Hypothalamus (tissue), 51 donors: ENCODE measurements around the gene EPB41L2.
A peak's percentile ranks its signal among the peaks of the same experiment; 100 is the strongest.

Source experiments
- DNase-seq, 51 donors: peaks; one replicate each; lab custom pipeline; 2025; lab: John Stamatoyannopoulos, UW

The EPB41L2 gene

GRCh38 chr6:130982135-130982534 lies 80.9 kb downstream of the EPB41L2 start:
- DNase-seq = no peak

- no peak for DNase-seq
Observed at GRCh38 chr6:130981409-130981808, 81.6 kb downstream of the EPB41L2 start.

GRCh38 chr6:130980310-130981032 lies 82.6 kb downstream of the EPB41L2 start:
- DNase-seq = peak in 1 of 51 donors; percentile 33

- DNase-seq = no peak
Observed at GRCh38 chr6:130978660-130979396, 84.2 kb downstream of the EPB41L2 start.

GRCh38 chr6:130978180-130978579 lies 84.9 kb downstream of the EPB41L2 start:
- DNase-seq = no peak

- no peak for DNase-seq
Observed at GRCh38 chr6:130975325-130975724, 87.7 kb downstream of the EPB41L2 start.

- no peak for DNase-seq
Observed at GRCh38 chr6:130973521-130974277, 89.3 kb downstream of the EPB41L2 start.

GRCh38 chr6:130971504-130971903 lies 91.5 kb downstream of the EPB41L2 start:
- DNase-seq = no peak

- DNase-seq = no peak
Observed at GRCh38 chr6:130970839-130971410, 92.1 kb downstream of the EPB41L2 start.

- peak in 1 of 51 donors; percentile 10 for DNase-seq
Observed at GRCh38 chr6:130969791-130970491, 93.1 kb downstream of the EPB41L2 start.

- DNase-seq = no peak
Observed at GRCh38 chr6:130969166-130969565, 93.9 kb downstream of the EPB41L2 start.

GRCh38 chr6:130968476-130968875 lies 94.6 kb downstream of the EPB41L2 start:
- no peak for DNase-seq

GRCh38 chr6:130967502-130968445 lies 95.3 kb downstream of the EPB41L2 start:
- DNase-seq = no peak

GRCh38 chr6:130966344-130966980 lies 96.6 kb downstream of the EPB41L2 start:
- DNase-seq = no peak

GRCh38 chr6:130965656-130966055 lies 97.4 kb downstream of the EPB41L2 start:
- no peak for DNase-seq

GRCh38 chr6:130964808-130965604 lies 98.0 kb downstream of the EPB41L2 start:
- DNase-seq = no peak

GRCh38 chr6:130964289-130964688 lies 98.8 kb downstream of the EPB41L2 start:
- no peak for DNase-seq

GRCh38 chr6:130962966-130963365 lies 100.1 kb downstream of the EPB41L2 start:
- no peak for DNase-seq
